B cell (primary cell): Measurements from ENCODE around the gene SLC24A3. TPM values are rescaled to one million over a fixed set of nuclear protein-coding genes. Genes with fewer than 3 reads are reported as not detected.

Experiments used
- ATAC-seq: fragments of 200-7000 bp; cut with Tn5 transposase; one replicate; pipeline ENCODE4 v1.10.0; 2021; ENCODE audit warnings: low read depth, mild to moderate bottlenecking, moderate number of reproducible peaks, moderate library complexity
- CTCF ChIA-PET: fragments of 350-600 bp; sonication (Branson Sonifier 250); formaldehyde crosslinking; loops from one replicate; lab custom pipeline; 2021; ENCODE audit warnings: antibody characterized with exemption, inconsistent platforms; lab: Charles Lee
- POLR2A ChIA-PET: fragments of 350-600 bp; sonication (Branson Sonifier 250); formaldehyde crosslinking; loops from one replicate; lab custom pipeline; 2021; ENCODE audit warnings: antibody characterized with exemption; lab: Charles Lee
- DNase-seq: peaks from one replicate; pipeline ENCODE4 v3.0.0; 2013
- H2AFZ ChIP-seq: 2 replicates; pipeline ENCODE4 v1.6.1; 2012; ENCODE audit warnings: mild to moderate bottlenecking, low read depth, low read length; ENCODE audit not compliant: insufficient read depth, poor library complexity, severe bottlenecking
- H3K27ac ChIP-seq, 2 donors: 1 replicate in 1 of 2; 2 replicates in 1 of 2; pipeline ENCODE4 v1.5.1; 2012 to 2013; ENCODE audit warnings: low read length in 2 of 2, mild to moderate bottlenecking in 2 of 2, moderate library complexity in 1 of 2
- H3K27me3 ChIP-seq, 4 experiments: fragments of 200-600 bp in 1 of 4; sonication (generic) in 1 of 4; replicated peaks in 1 of 4; 1 replicate in 2 of 4; 2 replicates in 2 of 4; pipeline versions ENCODE4 v1.6.1 to v1.7.0; 2013 to 2016; ENCODE audit warnings: low read length in 3 of 4, mild to moderate bottlenecking in 2 of 4, mixed read lengths in 1 of 4, moderate library complexity in 1 of 4; ENCODE audit not compliant: insufficient read depth in 4 of 4, control insufficient read depth in 3 of 4; ENCODE audit errors: control extremely low read depth in 1 of 4
- H3K36me3 ChIP-seq, 2 experiments: replicated peaks in 1 of 2; 1 replicate in 1 of 2; 2 replicates in 1 of 2; pipeline versions ENCODE4 v1.6.1 to v1.7.1; 2013; ENCODE audit warnings: low read length in 1 of 2; ENCODE audit not compliant: insufficient read depth in 2 of 2, control insufficient read depth in 1 of 2; ENCODE audit errors: control extremely low read depth in 1 of 2, extremely low read depth in 1 of 2
- H3K4me1 ChIP-seq, 2 donors: fragments of 200-600 bp in 1 of 2; sonication (generic) in 1 of 2; 1 replicate in 1 of 2; 2 replicates in 1 of 2; pipeline versions ENCODE4 v1.5.1 to v1.6.1; 2013 to 2017; ENCODE audit warnings: low read length in 2 of 2; ENCODE audit not compliant: control insufficient read depth in 2 of 2, insufficient read depth in 2 of 2
- H3K4me2 ChIP-seq: replicated peaks from 2 replicates; pipeline ENCODE3; 2012; ENCODE audit warnings: mild to moderate bottlenecking, low read depth, low read length; ENCODE audit not compliant: poor library complexity, severe bottlenecking
- H3K4me3 ChIP-seq, 5 experiments: fragments of 200-600 bp in 1 of 5; sonication (generic) in 1 of 5; 1 replicate in 3 of 5; 2 replicates in 2 of 5; pipeline versions ENCODE4 v1.5.1 to v1.7.0; 2011 to 2016; ENCODE audit warnings: low read length in 4 of 5, mild to moderate bottlenecking in 4 of 5, low read depth in 2 of 5, control low read depth in 1 of 5, moderate library complexity in 1 of 5; ENCODE audit not compliant: insufficient read depth in 1 of 5; ENCODE audit errors: control extremely low read depth in 1 of 5, extremely low read depth in 1 of 5
- H3K79me2 ChIP-seq: fragments of 200-600 bp; sonication (generic); one replicate; pipeline ENCODE4 v1.6.0; 2016; ENCODE audit warnings: low read length; ENCODE audit not compliant: control insufficient read depth, insufficient read depth
- H3K9ac ChIP-seq: fragments of 200-600 bp; sonication (generic); 2 replicates; pipeline ENCODE4 v1.6.1; 2017; ENCODE audit warnings: mild to moderate bottlenecking, low read length, moderate library complexity
- H3K9me3 ChIP-seq, 3 donors: one replicate each; pipeline versions ENCODE4 v1.6.1 to v1.7.1; 2013; ENCODE audit warnings: low read length in 2 of 3; ENCODE audit not compliant: control insufficient read depth in 2 of 3, insufficient read depth in 1 of 3; ENCODE audit errors: control extremely low read depth in 1 of 3
- H4K20me1 ChIP-seq: 2 replicates; pipeline ENCODE4 v1.6.0; 2012; ENCODE audit warnings: mild to moderate bottlenecking, low read length; ENCODE audit not compliant: insufficient read depth, control insufficient read depth, poor library complexity, severe bottlenecking
- H3K27ac Mint-ChIP-seq: one replicate; pipeline ENCODE4 v1.8.0; 2021; ENCODE audit warnings: mixed read lengths
- H3K27me3 Mint-ChIP-seq: one replicate; pipeline ENCODE4 v1.8.0; 2021; ENCODE audit warnings: mixed read lengths
- H3K4me1 Mint-ChIP-seq: one replicate; pipeline ENCODE4 v1.8.0; 2021; ENCODE audit warnings: mixed read lengths
- H3K4me3 Mint-ChIP-seq: one replicate; pipeline ENCODE4 v1.8.0; 2021; ENCODE audit warnings: mixed read lengths
- H3K9me3 Mint-ChIP-seq: one replicate; pipeline ENCODE4 v1.8.0; 2022; ENCODE audit warnings: mixed read lengths; ENCODE audit not compliant: insufficient read depth
- EZH2 ChIP-seq: IDR thresholded peaks from 2 replicates; pipeline ENCODE4 v1.6.1; 2012; ENCODE audit warnings: borderline replicate concordance, low read depth, mild to moderate bottlenecking, moderate library complexity, low read length; ENCODE audit not compliant: insufficient read depth, poor library complexity, severe bottlenecking
- WGBS: methylation state at CpG from one replicate; pipeline ENCODE4 v1.1.5; 2013; ENCODE audit warnings: missing lambda C conversion rate; ENCODE audit not compliant: insufficient coverage; 5-methylcytosine and 5-hydroxymethylcytosine counted together
- intact Hi-C: fragments of 100-400 bp; cut with micrococcal nuclease; formaldehyde crosslinking; loops from one replicate; pipeline ENCODE4 v1.10.0; 2022
- polyA plus RNA-seq: library from polyadenylated mRNA; depleted of rRNA; stranded (reverse); fragments of >200 nt; gene quantifications from 2 replicates; pipeline ENCODE4 v1.2.3, GENCODE V29; 2012
- total RNA-seq, 2 donors: library from RNA; stranded (reverse); fragments of 120-200 nt in 1 of 2; gene quantifications; 1 replicate in 1 of 2; 2 replicates in 1 of 2; pipeline versions ENCODE4 v1.2.3 to v1.2.4, GENCODE V29; 2013 to 2022
- TF ChIP-seq, protein P1 (sequence below): fragments of 200-600 bp; IDR thresholded peaks from one replicate; pipeline ENCODE4 v1.8.0; 2022; ENCODE audit warnings: antibody characterized with exemption, mild to moderate bottlenecking

The SLC24A3 gene
- total and polyA plus RNA-seq, 2 donors (not counting 1 experiment from before 2014, with no cell fraction given), result not detected

GRCh38 chr20:19649041-19649440 lies 436.6 kb downstream of the SLC24A3 start:
- no peak overlapping the region for H3K27ac ChIP-seq
- no peaks in the 10 kb centered on the region for H3K79me2 ChIP-seq
- Mint-ChIP-seq H3K27me3 (peaks cover 8% of the 10 kb centered on the region), H3K27ac (no peak overlapping the region), H3K4me1 (peaks cover 17% of the 10 kb centered on the region), H3K9me3 (peaks cover 3% of the 10 kb centered on the region), H3K4me3 (no peak overlapping the region)
- H3K4me3 ChIP-seq, result no peak overlapping the region
- CTCF ChIA-PET, result interaction anchor here (1.4 to 1.7 kb wide), 4 partner anchors 10 to 20 kb away, joined by 4 to 6 read pairs (median 4); no protein-coding TSS in a partner anchor
- ATAC-seq (no peak), DNase-seq (no peak)
- no peak overlapping the region for H3K4me2 ChIP-seq
- H3K9ac ChIP-seq, result no peak overlapping the region
- H3K4me1 ChIP-seq, result peaks cover 8 to 9% of the 10 kb centered on the region in 2 donors
- H3K27me3 ChIP-seq, result no peaks in the 10 kb centered on the region
- peaks cover 0 to 3% (median 0%) of the 10 kb centered on the region in 3 donors for H3K9me3 ChIP-seq
- intact Hi-C loops, result no loop called here
- no peak overlapping the region for H2AFZ ChIP-seq
- H3K36me3 ChIP-seq, result no peaks in the 10 kb centered on the region
- no peak for TF ChIP-seq EZH2
- TF ChIP-seq, protein P1, sequence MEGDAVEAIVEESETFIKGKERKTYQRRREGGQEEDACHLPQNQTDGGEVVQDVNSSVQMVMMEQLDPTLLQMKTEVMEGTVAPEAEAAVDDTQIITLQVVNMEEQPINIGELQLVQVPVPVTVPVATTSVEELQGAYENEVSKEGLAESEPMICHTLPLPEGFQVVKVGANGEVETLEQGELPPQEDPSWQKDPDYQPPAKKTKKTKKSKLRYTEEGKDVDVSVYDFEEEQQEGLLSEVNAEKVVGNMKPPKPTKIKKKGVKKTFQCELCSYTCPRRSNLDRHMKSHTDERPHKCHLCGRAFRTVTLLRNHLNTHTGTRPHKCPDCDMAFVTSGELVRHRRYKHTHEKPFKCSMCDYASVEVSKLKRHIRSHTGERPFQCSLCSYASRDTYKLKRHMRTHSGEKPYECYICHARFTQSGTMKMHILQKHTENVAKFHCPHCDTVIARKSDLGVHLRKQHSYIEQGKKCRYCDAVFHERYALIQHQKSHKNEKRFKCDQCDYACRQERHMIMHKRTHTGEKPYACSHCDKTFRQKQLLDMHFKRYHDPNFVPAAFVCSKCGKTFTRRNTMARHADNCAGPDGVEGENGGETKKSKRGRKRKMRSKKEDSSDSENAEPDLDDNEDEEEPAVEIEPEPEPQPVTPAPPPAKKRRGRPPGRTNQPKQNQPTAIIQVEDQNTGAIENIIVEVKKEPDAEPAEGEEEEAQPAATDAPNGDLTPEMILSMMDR, result no peak
- WGBS, result no CpG with 5 or more reads among the region's 3 CpGs
- POLR2A ChIA-PET, result no interaction called here
- H4K20me1 ChIP-seq, result no peaks in the 10 kb centered on the region

DNA sequence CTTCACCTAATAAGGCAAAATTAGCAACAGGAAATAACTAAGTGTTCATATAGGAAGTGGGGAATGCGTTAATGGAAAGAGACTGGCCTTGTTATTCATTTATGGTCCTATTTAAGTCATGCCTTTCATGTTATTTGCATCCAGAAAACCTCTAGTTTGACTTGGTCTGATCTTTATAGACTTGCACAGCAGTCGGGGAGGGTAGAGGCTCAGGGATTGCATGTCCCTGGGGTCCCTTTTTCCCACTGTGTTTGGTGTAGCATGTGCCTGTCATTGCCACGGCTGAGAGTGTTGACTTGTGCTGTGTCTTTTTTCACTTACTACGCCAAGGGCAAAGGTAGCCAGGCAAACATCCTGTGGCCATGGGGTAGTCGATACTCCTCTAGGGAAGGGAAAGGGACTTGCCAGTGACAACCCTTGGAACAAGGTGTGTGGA lies 440.2 kb downstream of the SLC24A3 start:
- TF ChIP-seq, protein P1, result no peak
- no peak for TF ChIP-seq EZH2
- DNase-seq (no peak), ATAC-seq (peak; percentile 33)
- H2AFZ ChIP-seq, result peak overlapping the region; percentile 17
- Mint-ChIP-seq H3K27me3 (peaks cover 9% of the 10 kb centered on the region), H3K9me3 (peaks cover 3% of the 10 kb centered on the region), H3K4me3 (peak overlapping the region; percentile 14), H3K27ac (no peak overlapping the region), H3K4me1 (peaks cover 19% of the 10 kb centered on the region)
- ChIA-PET POLR2A (no interaction called here), CTCF (no interaction called here)
- peaks cover 0 to 3% (median 2%) of the 10 kb centered on the region in 3 donors for H3K9me3 ChIP-seq
- intact Hi-C loops, result no loop called here
- no peak overlapping the region for H3K9ac ChIP-seq
- H3K36me3 ChIP-seq, result no peaks in the 10 kb centered on the region
- H3K4me1 ChIP-seq, result peaks cover 11 to 12% of the 10 kb centered on the region in 2 donors
- H3K4me3 ChIP-seq, result no peak overlapping the region
- no peaks in the 10 kb centered on the region for H3K79me2 ChIP-seq
- H3K27me3 ChIP-seq, result no peaks in the 10 kb centered on the region
- no peak overlapping the region for H3K27ac ChIP-seq
- peak overlapping the region; percentile 27 for H3K4me2 ChIP-seq
- WGBS, result 6% methylated on average over 3 of the region's 5 CpGs
- H4K20me1 ChIP-seq, result no peaks in the 10 kb centered on the region
